GM23338 (cell line): ENCODE data around the gene SLC4A2.

ENCODE experiments used
- CTCF ChIP-seq, 2 experiments: fragments of 200-600 bp in 1 of 2; sonication (generic) in 1 of 2; conservative IDR thresholded peaks; 2 replicates each; pipeline versions ENCODE4 v1.5.1 to v1.6.1; 2016 to 2017; ENCODE audit warnings: antibody characterized with exemption in 2 of 2, low read depth in 2 of 2, mild to moderate bottlenecking in 2 of 2, moderate library complexity in 1 of 2
- EZH2 ChIP-seq: fragments of 200-600 bp; sonication (generic); IDR thresholded peaks from one replicate; pipeline ENCODE4 v1.8.0; 2017; ENCODE audit warnings: antibody characterized with exemption, mild to moderate bottlenecking, low read depth; ENCODE audit not compliant: unreplicated experiment
- POLR2AphosphoS5 ChIP-seq: IDR thresholded peaks from 2 replicates; pipeline ENCODE4 v1.6.1; 2016; ENCODE audit warnings: antibody characterized with exemption, low read depth
- ZNF331 ChIP-seq: fragments of 250-450 bp; sonication (Bioruptor Pico); IDR thresholded peaks from 2 replicates; pipeline ENCODE4 v1.5.0; 2020; ENCODE audit warnings: low read depth, mild to moderate bottlenecking, moderate library complexity

DNA sequence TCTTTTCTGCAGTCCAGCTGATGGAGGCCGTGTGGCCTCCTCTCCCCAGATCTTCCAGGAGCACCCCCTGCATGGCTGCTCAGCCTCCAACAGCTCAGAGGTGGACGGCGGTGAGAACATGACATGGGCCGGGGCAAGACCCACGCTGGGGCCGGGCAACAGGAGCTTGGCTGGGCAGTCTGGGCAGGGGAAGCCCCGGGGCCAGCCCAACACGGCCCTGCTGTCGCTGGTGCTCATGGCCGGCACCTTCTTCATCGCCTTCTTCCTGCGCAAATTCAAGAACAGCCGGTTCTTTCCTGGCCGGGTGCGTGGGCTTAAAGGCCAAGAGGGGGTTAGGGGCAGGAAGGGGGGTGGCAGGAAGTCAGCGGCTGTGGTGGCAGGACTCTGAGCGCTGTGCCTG is 14.6 kb downstream of the SLC4A2 start:
- TF ChIP-seq POLR2AphosphoS5 (no peak), CTCF (conservative IDR thresholded peaks at IDR 0.05; ENCODE audit: low read depth in 2 of 2) (no peak), ZNF331 (CRISPR knock-in tag) (no peak), EZH2 (no peak)
